HL-60 (cell line): Measurements from ENCODE around the gene PPP1R16B.

Experiments used
- DNase-seq, 2 experiments: peaks; one replicate each; pipeline ENCODE4 v3.0.0-alpha.2; 2010 to 2020; ENCODE audit warnings: low read depth in 1 of 2, low spot score in 1 of 2
- H3K27ac ChIP-seq: fragments of 250-450 bp; sonication (Bioruptor Pico); replicated peaks from 2 replicates; pipeline ENCODE4 v1.5.1; 2020; ENCODE audit warnings: mild to moderate bottlenecking, moderate library complexity
- H3K27me3 ChIP-seq: fragments of 250-450 bp; sonication (Bioruptor Pico); 2 replicates; pipeline ENCODE4 v1.5.1; 2021; ENCODE audit warnings: mild to moderate bottlenecking, moderate library complexity; ENCODE audit not compliant: insufficient read depth, poor library complexity, severe bottlenecking
- H3K4me3 ChIP-seq: replicated peaks from 2 replicates; pipeline ENCODE4 v1.5.1; 2011; ENCODE audit warnings: mild to moderate bottlenecking, control low read depth, low read length; ENCODE audit not compliant: insufficient read depth
- GABPA ChIP-seq: IDR thresholded peaks from 2 replicates; pipeline ENCODE4 v1.6.1; 2012; ENCODE audit warnings: low read depth
- POLR2AphosphoS5 ChIP-seq: IDR thresholded peaks from 2 replicates; pipeline ENCODE4 v1.6.1; 2012; ENCODE audit warnings: low read depth
- SPI1 ChIP-seq: IDR thresholded peaks from 2 replicates; pipeline ENCODE4 v1.6.1; 2012; ENCODE audit warnings: low read depth, mild to moderate bottlenecking, borderline replicate concordance
- TF ChIP-seq, protein P1 (sequence below): IDR thresholded peaks from 2 replicates; pipeline ENCODE4 v1.6.1; 2012; ENCODE audit warnings: low read depth; ENCODE audit not compliant: insufficient replicate concordance
- TF ChIP-seq, protein P2 (sequence below): IDR thresholded peaks from one replicate; pipeline ENCODE4 v1.5.1; 2011; ENCODE audit warnings: low read length, control low read depth, inconsistent platforms; ENCODE audit not compliant: insufficient read depth

The PPP1R16B gene

DNA sequence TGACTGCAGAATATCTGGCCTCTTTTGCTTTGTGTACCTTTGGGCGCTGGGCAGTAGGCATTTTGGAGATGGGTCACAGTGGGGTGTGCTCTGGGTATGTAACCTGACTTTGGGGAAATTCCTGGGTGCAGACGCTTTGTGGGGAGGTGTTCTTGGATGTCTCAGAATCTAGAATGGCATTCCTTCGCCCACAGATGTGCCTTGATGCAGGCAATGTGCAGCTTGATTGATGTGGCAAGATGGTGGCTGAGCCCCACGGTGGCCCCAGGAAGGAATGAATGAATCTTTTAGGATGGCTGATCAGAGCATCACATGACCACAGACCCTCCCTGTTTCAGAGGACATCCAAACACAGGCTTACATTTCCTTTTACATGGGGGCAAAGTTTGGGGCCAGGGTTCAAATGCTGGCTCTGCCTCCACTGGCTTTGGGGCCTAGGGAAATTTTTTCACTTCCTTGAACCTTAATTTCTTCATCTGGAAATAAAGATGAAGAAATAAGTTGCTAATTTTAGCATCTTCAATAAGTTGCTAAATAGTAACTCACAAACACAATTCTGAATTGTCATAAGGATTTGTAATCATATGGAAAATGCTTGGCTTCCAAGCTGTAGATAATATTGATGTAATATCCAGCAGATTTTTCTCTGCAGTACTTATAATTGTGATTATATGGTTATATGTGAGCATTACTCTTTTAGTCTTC, 5.6 kb downstream of the PPP1R16B start:
- DNase-seq: no peak
- H3K27me3 ChIP-seq: peaks cover 16% of the 10 kb centered on the region
- no peak overlapping the region for H3K27ac ChIP-seq
- no peak for TF ChIP-seq POLR2AphosphoS5
- TF ChIP-seq, protein P1, sequence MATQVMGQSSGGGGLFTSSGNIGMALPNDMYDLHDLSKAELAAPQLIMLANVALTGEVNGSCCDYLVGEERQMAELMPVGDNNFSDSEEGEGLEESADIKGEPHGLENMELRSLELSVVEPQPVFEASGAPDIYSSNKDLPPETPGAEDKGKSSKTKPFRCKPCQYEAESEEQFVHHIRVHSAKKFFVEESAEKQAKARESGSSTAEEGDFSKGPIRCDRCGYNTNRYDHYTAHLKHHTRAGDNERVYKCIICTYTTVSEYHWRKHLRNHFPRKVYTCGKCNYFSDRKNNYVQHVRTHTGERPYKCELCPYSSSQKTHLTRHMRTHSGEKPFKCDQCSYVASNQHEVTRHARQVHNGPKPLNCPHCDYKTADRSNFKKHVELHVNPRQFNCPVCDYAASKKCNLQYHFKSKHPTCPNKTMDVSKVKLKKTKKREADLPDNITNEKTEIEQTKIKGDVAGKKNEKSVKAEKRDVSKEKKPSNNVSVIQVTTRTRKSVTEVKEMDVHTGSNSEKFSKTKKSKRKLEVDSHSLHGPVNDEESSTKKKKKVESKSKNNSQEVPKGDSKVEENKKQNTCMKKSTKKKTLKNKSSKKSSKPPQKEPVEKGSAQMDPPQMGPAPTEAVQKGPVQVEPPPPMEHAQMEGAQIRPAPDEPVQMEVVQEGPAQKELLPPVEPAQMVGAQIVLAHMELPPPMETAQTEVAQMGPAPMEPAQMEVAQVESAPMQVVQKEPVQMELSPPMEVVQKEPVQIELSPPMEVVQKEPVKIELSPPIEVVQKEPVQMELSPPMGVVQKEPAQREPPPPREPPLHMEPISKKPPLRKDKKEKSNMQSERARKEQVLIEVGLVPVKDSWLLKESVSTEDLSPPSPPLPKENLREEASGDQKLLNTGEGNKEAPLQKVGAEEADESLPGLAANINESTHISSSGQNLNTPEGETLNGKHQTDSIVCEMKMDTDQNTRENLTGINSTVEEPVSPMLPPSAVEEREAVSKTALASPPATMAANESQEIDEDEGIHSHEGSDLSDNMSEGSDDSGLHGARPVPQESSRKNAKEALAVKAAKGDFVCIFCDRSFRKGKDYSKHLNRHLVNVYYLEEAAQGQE: no peak
- TF ChIP-seq, protein P2, sequence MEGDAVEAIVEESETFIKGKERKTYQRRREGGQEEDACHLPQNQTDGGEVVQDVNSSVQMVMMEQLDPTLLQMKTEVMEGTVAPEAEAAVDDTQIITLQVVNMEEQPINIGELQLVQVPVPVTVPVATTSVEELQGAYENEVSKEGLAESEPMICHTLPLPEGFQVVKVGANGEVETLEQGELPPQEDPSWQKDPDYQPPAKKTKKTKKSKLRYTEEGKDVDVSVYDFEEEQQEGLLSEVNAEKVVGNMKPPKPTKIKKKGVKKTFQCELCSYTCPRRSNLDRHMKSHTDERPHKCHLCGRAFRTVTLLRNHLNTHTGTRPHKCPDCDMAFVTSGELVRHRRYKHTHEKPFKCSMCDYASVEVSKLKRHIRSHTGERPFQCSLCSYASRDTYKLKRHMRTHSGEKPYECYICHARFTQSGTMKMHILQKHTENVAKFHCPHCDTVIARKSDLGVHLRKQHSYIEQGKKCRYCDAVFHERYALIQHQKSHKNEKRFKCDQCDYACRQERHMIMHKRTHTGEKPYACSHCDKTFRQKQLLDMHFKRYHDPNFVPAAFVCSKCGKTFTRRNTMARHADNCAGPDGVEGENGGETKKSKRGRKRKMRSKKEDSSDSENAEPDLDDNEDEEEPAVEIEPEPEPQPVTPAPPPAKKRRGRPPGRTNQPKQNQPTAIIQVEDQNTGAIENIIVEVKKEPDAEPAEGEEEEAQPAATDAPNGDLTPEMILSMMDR: no peak
- TF ChIP-seq SPI1: no peak
- no peak for TF ChIP-seq GABPA
- H3K4me3 ChIP-seq: no peak overlapping the region

DNA sequence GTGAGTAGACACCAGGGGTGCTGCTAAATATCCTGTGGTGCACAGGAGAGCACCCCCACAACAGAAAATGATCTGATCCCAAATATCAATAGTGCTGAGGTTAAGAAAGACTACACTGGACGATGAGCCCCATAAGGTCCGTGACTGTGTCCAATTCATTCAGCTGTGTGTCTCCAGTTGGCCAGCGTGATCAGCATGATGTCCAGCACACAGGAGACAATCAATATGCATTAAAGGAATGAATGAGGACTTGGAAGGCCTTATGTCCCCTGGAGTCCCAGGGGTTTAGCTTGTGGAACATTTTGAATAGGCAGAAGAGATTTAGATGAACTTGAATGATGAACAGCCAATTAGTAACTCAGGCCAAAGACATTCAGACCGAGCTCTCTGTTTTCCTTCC, 6.3 kb downstream of the PPP1R16B start:
- Histone ChIP-seq H3K27ac (no peak overlapping the region), H3K4me3 (no peak overlapping the region)

DNA sequence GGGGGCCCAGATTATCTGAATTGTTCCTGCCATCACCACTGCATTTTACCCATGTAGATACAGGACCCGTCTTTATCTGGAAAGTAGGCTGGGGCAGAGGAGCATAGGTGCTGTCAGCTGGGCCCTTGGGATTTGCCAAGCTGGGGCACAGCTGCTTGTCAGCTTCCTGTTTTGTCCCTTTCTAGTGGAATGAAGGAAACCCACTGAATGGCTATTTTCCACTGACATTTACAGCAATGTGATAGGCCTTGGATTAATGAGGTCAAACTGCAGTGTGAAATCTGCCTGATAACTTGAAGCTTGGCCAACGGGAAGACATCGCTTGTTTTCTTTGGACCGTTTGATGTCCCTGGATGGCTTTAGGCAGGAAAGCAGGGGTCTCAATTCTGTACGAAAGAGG, 6.7 kb downstream of the PPP1R16B start:
- H3K4me3 ChIP-seq: no peak overlapping the region
- TF ChIP-seq, protein P2: no peak
- TF ChIP-seq SPI1: no peak
- TF ChIP-seq, protein P1: no peak
- TF ChIP-seq POLR2AphosphoS5: no peak
- TF ChIP-seq GABPA: no peak
- no peak overlapping the region for H3K27ac ChIP-seq
- H3K27me3 ChIP-seq: peaks cover 8% of the 10 kb centered on the region
- no peak for DNase-seq

More for the DNA sequence above, 6.3 kb downstream of the PPP1R16B start:
- peaks cover 12% of the 10 kb centered on the region for H3K27me3 ChIP-seq
- DNase-seq: no peak
- TF ChIP-seq, protein P2: no peak
- TF ChIP-seq SPI1 (no peak), GABPA (no peak), POLR2AphosphoS5 (no peak)
- TF ChIP-seq, protein P1: no peak
